HepG2 (cell line): ENCODE results near the gene USF2. TPM values are rescaled to one million over a fixed set of nuclear protein-coding genes. Genes with fewer than 3 reads are reported as not detected.

Experiments used
- ATAC-seq: fragments of 200-7000 bp; cut with Tn5 transposase; 3 replicates; pipeline ENCODE4 v1.9.1; 2020; ENCODE audit warnings: mild to moderate bottlenecking, moderate library complexity
- BruUV-seq: library from RNA; stranded (reverse); fragments of 400-500 nt; replicated peaks from 2 replicates; lab custom pipeline; 2021; lab: Mats Ljungman, UMichigan
- CTCF ChIA-PET: fragments of 300-600 bp; formaldehyde crosslinking; extraction: SDS; loops from one replicate; lab custom pipeline; 2021; ENCODE audit warnings: low total read pairs, inconsistent platforms, low intra/inter-chr PET ratio; lab: Yijun Ruan, JAX
- POLR2A ChIA-PET: fragments of 350-600 bp; sonication (Branson Sonifier 250); formaldehyde crosslinking; loops from one replicate; lab custom pipeline; 2020; ENCODE audit warnings: antibody characterized with exemption, inconsistent platforms; lab: Yijun Ruan, JAX
- DNase-seq: peaks from one replicate; pipeline ENCODE4 v3.0.0-alpha.2; 2015; ENCODE audit warnings: low spot score
- FAIRE-seq: peaks from 3 replicates; lab custom pipeline; 2011; peaks lifted over from hg19 to GRCh38; lab: Jason Lieb, UNC
- H2AFZ ChIP-seq: one replicate; pipeline ENCODE4 v1.6.1; 2011; ENCODE audit warnings: low read length, inconsistent platforms
- H3K27ac ChIP-seq: fragments of 300-600 bp; 3 replicates; pipeline ENCODE4 v1.8.0; 2011; ENCODE audit warnings: mixed run types, mild to moderate bottlenecking, mixed read lengths, low read length, inconsistent platforms; ENCODE audit not compliant: insufficient read depth; ENCODE audit errors: extremely low read length
- H3K27me3 ChIP-seq, 2 experiments: fragments of 200-600 bp in 1 of 2; 2 replicates in 1 of 2; 3 replicates in 1 of 2; pipeline versions ENCODE4 v1.6.0 to v1.8.0; 2011; ENCODE audit warnings: low read length in 2 of 2, mild to moderate bottlenecking in 2 of 2, moderate library complexity in 2 of 2, inconsistent platforms in 1 of 2; ENCODE audit not compliant: insufficient read depth in 2 of 2, control insufficient read depth in 1 of 2
- H3K36me3 ChIP-seq, 2 experiments: fragments of 200-600 bp in 1 of 2; replicated peaks in 1 of 2; 2 replicates in 1 of 2; 3 replicates in 1 of 2; pipeline versions ENCODE4 v1.5.1 to v1.8.0; 2011; ENCODE audit warnings: low read length in 2 of 2, inconsistent platforms in 1 of 2; ENCODE audit not compliant: insufficient read depth in 2 of 2, control insufficient read depth in 1 of 2
- H3K4me1 ChIP-seq: 2 replicates; pipeline ENCODE4 v1.5.1; 2012; ENCODE audit warnings: low read length, inconsistent platforms; ENCODE audit not compliant: insufficient read depth
- H3K4me2 ChIP-seq: 2 replicates; pipeline ENCODE4 v1.6.0; 2011; ENCODE audit warnings: low read depth, low read length, inconsistent platforms
- H3K4me3 ChIP-seq, 3 experiments: fragments of 200-600 bp in 1 of 3; sonication (generic), shearing (Covaris generic) in 1 of 3; replicated peaks in 1 of 3; 2 replicates each; pipeline ENCODE4 v1.5.1; 2011 to 2016; ENCODE audit warnings: low read length in 3 of 3, inconsistent platforms in 2 of 3, low read depth in 2 of 3, mild to moderate bottlenecking in 2 of 3, control low read depth in 1 of 3, mixed read lengths in 1 of 3; ENCODE audit not compliant: insufficient read depth in 1 of 3
- H3K79me2 ChIP-seq: one replicate; pipeline ENCODE4 v1.6.1; 2011; ENCODE audit warnings: low read length, inconsistent platforms; ENCODE audit not compliant: insufficient read depth
- H3K9ac ChIP-seq: 2 replicates; pipeline ENCODE4 v1.6.0; 2011; ENCODE audit warnings: mild to moderate bottlenecking, low read depth, low read length, inconsistent platforms; ENCODE audit not compliant: insufficient read depth
- H3K9me3 ChIP-seq: 2 replicates; pipeline ENCODE4 v1.5.1; 2012; ENCODE audit warnings: mild to moderate bottlenecking, low read length
- H4K20me1 ChIP-seq: 2 replicates; pipeline ENCODE4 v1.6.0; 2011; ENCODE audit warnings: inconsistent platforms, mild to moderate bottlenecking, low read length, moderate library complexity; ENCODE audit not compliant: insufficient read depth
- ARID3A ChIP-seq: IDR thresholded peaks from 2 replicates; pipeline ENCODE4 v1.6.1; 2012; ENCODE audit warnings: low read depth, low read length, improper control_type of control experiment
- GPBP1L1 ChIP-seq: sonication (generic); formaldehyde crosslinking; IDR thresholded peaks from 2 replicates; pipeline ENCODE4 v1.5.0; 2020; ENCODE audit warnings: mild to moderate bottlenecking, missing genetic modification reagents
- RAD51 ChIP-seq: fragments of 450-650 bp; IDR thresholded peaks from 2 replicates; pipeline ENCODE4 v1.6.1; 2016; ENCODE audit warnings: borderline replicate concordance
- SMAD9 ChIP-seq: sonication (generic); formaldehyde crosslinking; IDR thresholded peaks from 2 replicates; pipeline ENCODE4 v1.5.1; 2020; ENCODE audit warnings: mild to moderate bottlenecking, missing genetic modification reagents
- TRIM22 ChIP-seq: fragments of 450-650 bp; IDR thresholded peaks from 2 replicates; pipeline ENCODE4 v1.6.1; 2017
- ZC3H13 ChIP-seq: sonication (generic); formaldehyde crosslinking; IDR thresholded peaks from 2 replicates; pipeline ENCODE4 v1.8.1; 2023; ENCODE audit warnings: mild to moderate bottlenecking, missing genetic modification reagents, moderate library complexity
- ZNF136 ChIP-seq: sonication (generic); formaldehyde crosslinking; IDR thresholded peaks from 2 replicates; pipeline ENCODE4 v1.8.1; 2022; ENCODE audit warnings: low read depth, mild to moderate bottlenecking, moderate library complexity, missing genetic modification reagents
- ZNF496 ChIP-seq: sonication (generic); formaldehyde crosslinking; IDR thresholded peaks from 2 replicates; pipeline ENCODE4 v1.8.1; 2023; ENCODE audit warnings: mild to moderate bottlenecking, moderate library complexity, missing genetic modification reagents; ENCODE audit not compliant: insufficient replicate concordance
- WGBS: methylation state at CpG from one replicate; pipeline ENCODE4 v1.1.6; 2017; ENCODE audit warnings: low lambda C conversion rate; 5-methylcytosine and 5-hydroxymethylcytosine counted together
- in situ Hi-C: cut with HindIII; loops from 2 replicates; pipeline ENCODE4 v1.10.0; 2017; ENCODE audit warnings: low pct_unique_long_range_greater_than_20kb; ENCODE audit not compliant: extremely low pct_ligation_motif_present
- intact Hi-C: fragments of 100-400 bp; cut with micrococcal nuclease; formaldehyde crosslinking; loops from one replicate; pipeline ENCODE4 v1.10.0; 2022; ENCODE audit not compliant: unreplicated experiment
- polyA plus RNA-seq, 8 experiments: library from polyadenylated mRNA; depleted of rRNA in 3 of 8; stranded (reverse) in 7 of 8; unstranded in 1 of 8; fragments of >200 nt; fragmentation: Illumina TruSeq in 4 of 8; extraction: Trizol in 4 of 8; gene quantifications; 2 replicates each; pipeline versions ENCODE4 v1.2.1 to v1.2.3, GENCODE V29; 2011 to 2016; ENCODE audit warnings: low read depth in 4 of 8, missing spikeins in 1 of 8, mixed read lengths in 1 of 8; ENCODE audit not compliant: insufficient read depth in 1 of 8
- total RNA-seq, 5 experiments: library from RNA; depleted of rRNA; stranded (reverse); fragments of >200 nt; fragmentation: Illumina TruSeq; extraction: Trizol; gene quantifications; 2 replicates each; pipeline ENCODE4 v1.2.3, GENCODE V29; 2016; ENCODE audit warnings: low read depth in 1 of 5
- TF ChIP-seq, protein P1 (sequence below): sonication (generic); formaldehyde crosslinking; IDR thresholded peaks from 2 replicates; pipeline ENCODE4 v1.8.0; 2022; ENCODE audit warnings: mild to moderate bottlenecking, missing genetic modification reagents, borderline replicate concordance
- TF ChIP-seq, protein P2 (sequence below): sonication (generic); formaldehyde crosslinking; IDR thresholded peaks from 2 replicates; pipeline ENCODE4 v1.4.0; 2020; ENCODE audit warnings: missing genetic modification reagents

The USF2 gene
- total and polyA plus RNA-seq, 2 of the 13 experiments (the other 11 are each of a cell fraction or from before 2014, with no cell fraction given), result 54.9 to 106 TPM

GRCh38 chr19:35288331-35288730, 19.6 kb downstream of the USF2 start:
- H2AFZ ChIP-seq, result no peak overlapping the region
- no peak for FAIRE-seq
- H3K4me1 ChIP-seq, result peaks cover 63% of the 10 kb centered on the region
- TF ChIP-seq RAD51 (no peak), ZNF136 (no peak), ARID3A (no peak), ZC3H13 (no peak), ZNF496 (no peak), GPBP1L1 (CRISPR knock-in tag) (no peak), SMAD9 (CRISPR knock-in tag) (no peak), TRIM22 (no peak)
- TF ChIP-seq, protein P1, sequence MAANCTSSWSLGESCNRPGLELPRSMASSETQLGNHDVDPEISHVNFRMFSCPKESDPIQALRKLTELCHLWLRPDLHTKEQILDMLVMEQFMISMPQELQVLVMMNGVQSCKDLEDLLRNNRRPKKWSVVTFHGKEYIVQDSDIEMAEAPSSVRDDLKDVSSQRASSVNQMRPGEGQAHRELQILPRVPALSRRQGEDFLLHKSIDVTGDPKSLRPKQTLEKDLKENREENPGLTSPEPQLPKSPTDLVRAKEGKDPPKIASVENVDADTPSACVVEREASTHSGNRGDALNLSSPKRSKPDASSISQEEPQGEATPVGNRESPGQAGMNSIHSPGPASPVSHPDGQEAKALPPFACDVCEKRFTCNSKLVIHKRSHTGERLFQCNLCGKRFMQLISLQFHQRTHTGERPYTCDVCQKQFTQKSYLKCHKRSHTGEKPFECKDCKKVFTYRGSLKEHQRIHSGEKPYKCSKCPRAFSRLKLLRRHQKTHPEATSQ (CRISPR knock-in tag), result no peak
- TF ChIP-seq, protein P2, sequence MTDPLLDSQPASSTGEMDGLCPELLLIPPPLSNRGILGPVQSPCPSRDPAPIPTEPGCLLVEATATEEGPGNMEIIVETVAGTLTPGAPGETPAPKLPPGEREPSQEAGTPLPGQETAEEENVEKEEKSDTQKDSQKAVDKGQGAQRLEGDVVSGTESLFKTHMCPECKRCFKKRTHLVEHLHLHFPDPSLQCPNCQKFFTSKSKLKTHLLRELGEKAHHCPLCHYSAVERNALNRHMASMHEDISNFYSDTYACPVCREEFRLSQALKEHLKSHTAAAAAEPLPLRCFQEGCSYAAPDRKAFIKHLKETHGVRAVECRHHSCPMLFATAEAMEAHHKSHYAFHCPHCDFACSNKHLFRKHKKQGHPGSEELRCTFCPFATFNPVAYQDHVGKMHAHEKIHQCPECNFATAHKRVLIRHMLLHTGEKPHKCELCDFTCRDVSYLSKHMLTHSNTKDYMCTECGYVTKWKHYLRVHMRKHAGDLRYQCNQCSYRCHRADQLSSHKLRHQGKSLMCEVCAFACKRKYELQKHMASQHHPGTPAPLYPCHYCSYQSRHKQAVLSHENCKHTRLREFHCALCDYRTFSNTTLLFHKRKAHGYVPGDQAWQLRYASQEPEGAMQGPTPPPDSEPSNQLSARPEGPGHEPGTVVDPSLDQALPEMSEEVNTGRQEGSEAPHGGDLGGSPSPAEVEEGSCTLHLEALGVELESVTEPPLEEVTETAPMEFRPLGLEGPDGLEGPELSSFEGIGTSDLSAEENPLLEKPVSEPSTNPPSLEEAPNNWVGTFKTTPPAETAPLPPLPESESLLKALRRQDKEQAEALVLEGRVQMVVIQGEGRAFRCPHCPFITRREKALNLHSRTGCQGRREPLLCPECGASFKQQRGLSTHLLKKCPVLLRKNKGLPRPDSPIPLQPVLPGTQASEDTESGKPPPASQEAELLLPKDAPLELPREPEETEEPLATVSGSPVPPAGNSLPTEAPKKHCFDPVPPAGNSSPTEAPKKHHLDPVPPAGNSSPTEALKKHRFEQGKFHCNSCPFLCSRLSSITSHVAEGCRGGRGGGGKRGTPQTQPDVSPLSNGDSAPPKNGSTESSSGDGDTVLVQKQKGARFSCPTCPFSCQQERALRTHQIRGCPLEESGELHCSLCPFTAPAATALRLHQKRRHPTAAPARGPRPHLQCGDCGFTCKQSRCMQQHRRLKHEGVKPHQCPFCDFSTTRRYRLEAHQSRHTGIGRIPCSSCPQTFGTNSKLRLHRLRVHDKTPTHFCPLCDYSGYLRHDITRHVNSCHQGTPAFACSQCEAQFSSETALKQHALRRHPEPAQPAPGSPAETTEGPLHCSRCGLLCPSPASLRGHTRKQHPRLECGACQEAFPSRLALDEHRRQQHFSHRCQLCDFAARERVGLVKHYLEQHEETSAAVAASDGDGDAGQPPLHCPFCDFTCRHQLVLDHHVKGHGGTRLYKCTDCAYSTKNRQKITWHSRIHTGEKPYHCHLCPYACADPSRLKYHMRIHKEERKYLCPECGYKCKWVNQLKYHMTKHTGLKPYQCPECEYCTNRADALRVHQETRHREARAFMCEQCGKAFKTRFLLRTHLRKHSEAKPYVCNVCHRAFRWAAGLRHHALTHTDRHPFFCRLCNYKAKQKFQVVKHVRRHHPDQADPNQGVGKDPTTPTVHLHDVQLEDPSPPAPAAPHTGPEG (CRISPR knock-in tag), result no peak

More at GRCh38 chr19:35288331-35288730, 19.6 kb downstream of the USF2 start:
- ATAC-seq (no peak), DNase-seq (no peak)
- H4K20me1 ChIP-seq, result no peaks in the 10 kb centered on the region
- POLR2A ChIA-PET, result no interaction called here
- no TSS peak for BruUV-seq
- in situ Hi-C loops (no loop called here), intact Hi-C loops (no loop called here)
- no peak overlapping the region for H3K9ac ChIP-seq
- no peak overlapping the region for H3K4me2 ChIP-seq
- CTCF ChIA-PET, result no interaction called here
- no peak overlapping the region for H3K27ac ChIP-seq
- H3K79me2 ChIP-seq, result no peaks in the 10 kb centered on the region
- 23% methylated on average over 2 of the region's 2 CpGs for WGBS
- no peaks in the 10 kb centered on the region for H3K9me3 ChIP-seq
- H3K27me3 ChIP-seq, result peaks cover 2 to 27% of the 10 kb centered on the region in 2 experiments; a peak in 4 of 5 replicates
- no peaks in the 10 kb centered on the region for H3K36me3 ChIP-seq
- no peak overlapping the region for H3K4me3 ChIP-seq
